ENCODE data around the gene CHST5. TPM values are rescaled to one million over a fixed set of nuclear protein-coding genes. Genes with fewer than 3 reads are reported as not detected.

Gene CHST5
- total and polyA plus RNA-seq, 9 of the 15 experiments (the other 6 are each of a cell fraction or from before 2014, with no cell fraction given), result 0.06 to 0.21 (median 0.14) TPM; not detected in 5

DNA sequence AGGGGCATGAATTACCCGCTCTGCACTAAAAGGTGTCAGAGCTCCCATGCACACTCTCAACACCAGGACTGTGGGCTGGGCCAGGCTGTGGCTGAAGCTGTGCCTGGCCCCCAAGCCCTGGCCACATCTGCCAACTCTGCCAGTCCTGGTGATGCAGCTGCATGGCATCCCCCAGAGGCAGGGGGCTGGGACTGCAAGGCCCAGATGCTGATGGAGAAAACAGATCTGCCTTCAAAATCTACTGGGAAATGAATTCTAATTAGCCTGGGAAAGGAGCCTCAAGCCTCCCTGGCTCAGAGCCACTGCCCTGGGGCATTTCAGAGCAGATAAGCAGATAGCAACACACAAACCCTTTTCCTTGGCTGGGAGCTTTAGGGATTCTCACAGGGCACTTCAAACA, 44.0 kb downstream of the CHST5 start:
- H2AFZ ChIP-seq (ENCODE audit: low read depth, low read length), result no peak overlapping the region
- in situ Hi-C loops (cut with MboI), result no loop called here
- DNase-seq (ENCODE audit: extremely low read depth in 1 of 4, low spot score in 3 of 4) (no peak), FAIRE-seq (no peak), ATAC-seq (no peak)
- H3K27me3 ChIP-seq (ENCODE audit: control insufficient read depth in 2 of 2, insufficient read depth in 2 of 2, low read length in 2 of 2), result peaks cover 16 to 46% of the 10 kb centered on the region in 2 experiments; a peak in 4 of 5 replicates
- no TSS peak for BruUV-seq (replicated peaks)
- POLR2A ChIA-PET, result interaction anchor here (1.1 to 1.3 kb wide), 2 partner anchors 18 to 20 kb away, joined by 3 to 6 read pairs; no protein-coding TSS in a partner anchor
- peaks cover 0 to 16% of the 10 kb centered on the region in 2 experiments; a peak in 2 of 5 replicates for H3K4me1 ChIP-seq (replicated peaks in 1 of 2; ENCODE audit: control insufficient read depth in 2 of 2, insufficient read depth in 2 of 2, low read length in 2 of 2)
- CTCF ChIA-PET (ENCODE audit: low intra/inter-chr PET ratio), result no interaction called here
- H3K9me1 ChIP-seq (ENCODE audit: control insufficient read depth, insufficient read depth, low read length), result no peaks in the 10 kb centered on the region
- no peak overlapping the region for H3K27ac ChIP-seq (ENCODE audit: extremely low read depth, low read depth, low read length)
- no peaks in the 10 kb centered on the region for H4K20me1 ChIP-seq (replicated peaks; ENCODE audit: control insufficient read depth, insufficient read depth, low read length)
- H3K9ac ChIP-seq (ENCODE audit: insufficient read depth in 1 of 2, low read depth in 2 of 2, low read length in 2 of 2), result no peak overlapping the region
- no peaks in the 10 kb centered on the region for H3K79me2 ChIP-seq (ENCODE audit: control insufficient read depth, insufficient read depth, low read length)
- H3K36me3 ChIP-seq (ENCODE audit: control insufficient read depth, insufficient read depth, low read length), result no peaks in the 10 kb centered on the region
- H3K4me3 ChIP-seq, result no peak overlapping the region
- intact Hi-C loops (cut with micrococcal nuclease), result no loop called here
- no peak overlapping the region for H3K4me2 ChIP-seq (ENCODE audit: insufficient read depth, low read length)
- 6% methylated on average over 1 of the region's 1 CpG for WGBS (ENCODE audit: insufficient coverage, low coverage, missing lambda C conversion rate)
- no peaks in the 10 kb centered on the region for H3K9me3 ChIP-seq (replicated peaks; ENCODE audit: control insufficient read depth, insufficient read depth, low read depth, low read length)
- TF ChIP-seq, protein P1, sequence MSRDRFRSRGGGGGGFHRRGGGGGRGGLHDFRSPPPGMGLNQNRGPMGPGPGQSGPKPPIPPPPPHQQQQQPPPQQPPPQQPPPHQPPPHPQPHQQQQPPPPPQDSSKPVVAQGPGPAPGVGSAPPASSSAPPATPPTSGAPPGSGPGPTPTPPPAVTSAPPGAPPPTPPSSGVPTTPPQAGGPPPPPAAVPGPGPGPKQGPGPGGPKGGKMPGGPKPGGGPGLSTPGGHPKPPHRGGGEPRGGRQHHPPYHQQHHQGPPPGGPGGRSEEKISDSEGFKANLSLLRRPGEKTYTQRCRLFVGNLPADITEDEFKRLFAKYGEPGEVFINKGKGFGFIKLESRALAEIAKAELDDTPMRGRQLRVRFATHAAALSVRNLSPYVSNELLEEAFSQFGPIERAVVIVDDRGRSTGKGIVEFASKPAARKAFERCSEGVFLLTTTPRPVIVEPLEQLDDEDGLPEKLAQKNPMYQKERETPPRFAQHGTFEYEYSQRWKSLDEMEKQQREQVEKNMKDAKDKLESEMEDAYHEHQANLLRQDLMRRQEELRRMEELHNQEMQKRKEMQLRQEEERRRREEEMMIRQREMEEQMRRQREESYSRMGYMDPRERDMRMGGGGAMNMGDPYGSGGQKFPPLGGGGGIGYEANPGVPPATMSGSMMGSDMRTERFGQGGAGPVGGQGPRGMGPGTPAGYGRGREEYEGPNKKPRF (IDR thresholded peaks at IDR 0.05; ENCODE audit: low read depth, low read length), result no peak
- TF ChIP-seq RBM22 (IDR thresholded peaks at IDR 0.05; ENCODE audit: low read depth, low read length, poor library complexity, severe bottlenecking) (no peak), BRD4 (IDR thresholded peaks at IDR 0.05) (no peak), SMAD1 (IDR thresholded peaks at IDR 0.05; ENCODE audit: low read depth, low read length, partially characterized antibody) (no peak)
- TF ChIP-seq, protein P2, sequence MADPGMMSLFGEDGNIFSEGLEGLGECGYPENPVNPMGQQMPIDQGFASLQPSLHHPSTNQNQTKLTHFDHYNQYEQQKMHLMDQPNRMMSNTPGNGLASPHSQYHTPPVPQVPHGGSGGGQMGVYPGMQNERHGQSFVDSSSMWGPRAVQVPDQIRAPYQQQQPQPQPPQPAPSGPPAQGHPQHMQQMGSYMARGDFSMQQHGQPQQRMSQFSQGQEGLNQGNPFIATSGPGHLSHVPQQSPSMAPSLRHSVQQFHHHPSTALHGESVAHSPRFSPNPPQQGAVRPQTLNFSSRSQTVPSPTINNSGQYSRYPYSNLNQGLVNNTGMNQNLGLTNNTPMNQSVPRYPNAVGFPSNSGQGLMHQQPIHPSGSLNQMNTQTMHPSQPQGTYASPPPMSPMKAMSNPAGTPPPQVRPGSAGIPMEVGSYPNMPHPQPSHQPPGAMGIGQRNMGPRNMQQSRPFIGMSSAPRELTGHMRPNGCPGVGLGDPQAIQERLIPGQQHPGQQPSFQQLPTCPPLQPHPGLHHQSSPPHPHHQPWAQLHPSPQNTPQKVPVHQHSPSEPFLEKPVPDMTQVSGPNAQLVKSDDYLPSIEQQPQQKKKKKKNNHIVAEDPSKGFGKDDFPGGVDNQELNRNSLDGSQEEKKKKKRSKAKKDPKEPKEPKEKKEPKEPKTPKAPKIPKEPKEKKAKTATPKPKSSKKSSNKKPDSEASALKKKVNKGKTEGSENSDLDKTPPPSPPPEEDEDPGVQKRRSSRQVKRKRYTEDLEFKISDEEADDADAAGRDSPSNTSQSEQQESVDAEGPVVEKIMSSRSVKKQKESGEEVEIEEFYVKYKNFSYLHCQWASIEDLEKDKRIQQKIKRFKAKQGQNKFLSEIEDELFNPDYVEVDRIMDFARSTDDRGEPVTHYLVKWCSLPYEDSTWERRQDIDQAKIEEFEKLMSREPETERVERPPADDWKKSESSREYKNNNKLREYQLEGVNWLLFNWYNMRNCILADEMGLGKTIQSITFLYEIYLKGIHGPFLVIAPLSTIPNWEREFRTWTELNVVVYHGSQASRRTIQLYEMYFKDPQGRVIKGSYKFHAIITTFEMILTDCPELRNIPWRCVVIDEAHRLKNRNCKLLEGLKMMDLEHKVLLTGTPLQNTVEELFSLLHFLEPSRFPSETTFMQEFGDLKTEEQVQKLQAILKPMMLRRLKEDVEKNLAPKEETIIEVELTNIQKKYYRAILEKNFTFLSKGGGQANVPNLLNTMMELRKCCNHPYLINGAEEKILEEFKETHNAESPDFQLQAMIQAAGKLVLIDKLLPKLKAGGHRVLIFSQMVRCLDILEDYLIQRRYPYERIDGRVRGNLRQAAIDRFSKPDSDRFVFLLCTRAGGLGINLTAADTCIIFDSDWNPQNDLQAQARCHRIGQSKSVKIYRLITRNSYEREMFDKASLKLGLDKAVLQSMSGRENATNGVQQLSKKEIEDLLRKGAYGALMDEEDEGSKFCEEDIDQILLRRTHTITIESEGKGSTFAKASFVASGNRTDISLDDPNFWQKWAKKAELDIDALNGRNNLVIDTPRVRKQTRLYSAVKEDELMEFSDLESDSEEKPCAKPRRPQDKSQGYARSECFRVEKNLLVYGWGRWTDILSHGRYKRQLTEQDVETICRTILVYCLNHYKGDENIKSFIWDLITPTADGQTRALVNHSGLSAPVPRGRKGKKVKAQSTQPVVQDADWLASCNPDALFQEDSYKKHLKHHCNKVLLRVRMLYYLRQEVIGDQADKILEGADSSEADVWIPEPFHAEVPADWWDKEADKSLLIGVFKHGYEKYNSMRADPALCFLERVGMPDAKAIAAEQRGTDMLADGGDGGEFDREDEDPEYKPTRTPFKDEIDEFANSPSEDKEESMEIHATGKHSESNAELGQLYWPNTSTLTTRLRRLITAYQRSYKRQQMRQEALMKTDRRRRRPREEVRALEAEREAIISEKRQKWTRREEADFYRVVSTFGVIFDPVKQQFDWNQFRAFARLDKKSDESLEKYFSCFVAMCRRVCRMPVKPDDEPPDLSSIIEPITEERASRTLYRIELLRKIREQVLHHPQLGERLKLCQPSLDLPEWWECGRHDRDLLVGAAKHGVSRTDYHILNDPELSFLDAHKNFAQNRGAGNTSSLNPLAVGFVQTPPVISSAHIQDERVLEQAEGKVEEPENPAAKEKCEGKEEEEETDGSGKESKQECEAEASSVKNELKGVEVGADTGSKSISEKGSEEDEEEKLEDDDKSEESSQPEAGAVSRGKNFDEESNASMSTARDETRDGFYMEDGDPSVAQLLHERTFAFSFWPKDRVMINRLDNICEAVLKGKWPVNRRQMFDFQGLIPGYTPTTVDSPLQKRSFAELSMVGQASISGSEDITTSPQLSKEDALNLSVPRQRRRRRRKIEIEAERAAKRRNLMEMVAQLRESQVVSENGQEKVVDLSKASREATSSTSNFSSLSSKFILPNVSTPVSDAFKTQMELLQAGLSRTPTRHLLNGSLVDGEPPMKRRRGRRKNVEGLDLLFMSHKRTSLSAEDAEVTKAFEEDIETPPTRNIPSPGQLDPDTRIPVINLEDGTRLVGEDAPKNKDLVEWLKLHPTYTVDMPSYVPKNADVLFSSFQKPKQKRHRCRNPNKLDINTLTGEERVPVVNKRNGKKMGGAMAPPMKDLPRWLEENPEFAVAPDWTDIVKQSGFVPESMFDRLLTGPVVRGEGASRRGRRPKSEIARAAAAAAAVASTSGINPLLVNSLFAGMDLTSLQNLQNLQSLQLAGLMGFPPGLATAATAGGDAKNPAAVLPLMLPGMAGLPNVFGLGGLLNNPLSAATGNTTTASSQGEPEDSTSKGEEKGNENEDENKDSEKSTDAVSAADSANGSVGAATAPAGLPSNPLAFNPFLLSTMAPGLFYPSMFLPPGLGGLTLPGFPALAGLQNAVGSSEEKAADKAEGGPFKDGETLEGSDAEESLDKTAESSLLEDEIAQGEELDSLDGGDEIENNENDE (IDR thresholded peaks at IDR 0.05; ENCODE audit: low read depth, low read length), result no peak
- TF ChIP-seq, protein P3, sequence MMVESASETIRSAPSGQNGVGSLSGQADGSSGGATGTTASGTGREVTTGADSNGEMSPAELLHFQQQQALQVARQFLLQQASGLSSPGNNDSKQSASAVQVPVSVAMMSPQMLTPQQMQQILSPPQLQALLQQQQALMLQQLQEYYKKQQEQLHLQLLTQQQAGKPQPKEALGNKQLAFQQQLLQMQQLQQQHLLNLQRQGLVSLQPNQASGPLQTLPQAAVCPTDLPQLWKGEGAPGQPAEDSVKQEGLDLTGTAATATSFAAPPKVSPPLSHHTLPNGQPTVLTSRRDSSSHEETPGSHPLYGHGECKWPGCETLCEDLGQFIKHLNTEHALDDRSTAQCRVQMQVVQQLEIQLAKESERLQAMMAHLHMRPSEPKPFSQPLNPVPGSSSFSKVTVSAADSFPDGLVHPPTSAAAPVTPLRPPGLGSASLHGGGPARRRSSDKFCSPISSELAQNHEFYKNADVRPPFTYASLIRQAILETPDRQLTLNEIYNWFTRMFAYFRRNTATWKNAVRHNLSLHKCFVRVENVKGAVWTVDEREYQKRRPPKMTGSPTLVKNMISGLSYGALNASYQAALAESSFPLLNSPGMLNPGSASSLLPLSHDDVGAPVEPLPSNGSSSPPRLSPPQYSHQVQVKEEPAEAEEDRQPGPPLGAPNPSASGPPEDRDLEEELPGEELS (CRISPR knock-in tag; IDR thresholded peaks at IDR 0.05; ENCODE audit: borderline replicate concordance), result no peak

All from K562 (cell line).